HEK293 (cell line): Measurements from ENCODE around the gene POLR1H.

Source experiments
- CTCF ChIA-PET: fragments of 350-600 bp; formaldehyde crosslinking; extraction: SDS; loops from one replicate; lab custom pipeline; 2021; ENCODE audit warnings: antibody characterized with exemption; lab: Yijun Ruan, JAX
- POLR2A ChIA-PET: fragments of 300-600 bp; formaldehyde crosslinking; extraction: SDS; loops from one replicate; lab custom pipeline; 2020; ENCODE audit warnings: antibody characterized with exemption, inconsistent platforms; lab: Yijun Ruan, JAX
- H3K27ac ChIP-seq: fragments of 200-500 bp; sonication (Bioruptor generic); 2 replicates; pipeline ENCODE4 v1.5.1; 2014; ENCODE audit warnings: low read depth, low read length, control low read depth, inconsistent platforms; ENCODE audit errors: extremely low read depth
- H3K36me3 ChIP-seq, 2 experiments: fragments of 200-500 bp in 1 of 2; sonication (Bioruptor generic) in 1 of 2; 1 replicate in 1 of 2; 2 replicates in 1 of 2; pipeline ENCODE4 v1.5.1; 2014 to 2017; ENCODE audit warnings: inconsistent platforms in 2 of 2, low read length in 2 of 2; ENCODE audit not compliant: control insufficient read depth in 2 of 2, insufficient read depth in 1 of 2
- H3K4me1 ChIP-seq: fragments of 200-500 bp; sonication (Bioruptor generic); 2 replicates; pipeline ENCODE4 v1.5.1; 2014; ENCODE audit warnings: mild to moderate bottlenecking, low read length, inconsistent platforms; ENCODE audit not compliant: control insufficient read depth, insufficient read depth
- H3K4me3 ChIP-seq: 2 replicates; pipeline ENCODE4 v1.5.1; 2011; ENCODE audit warnings: low read depth, mild to moderate bottlenecking, control low read depth, low read length, moderate library complexity
- H3K9me3 ChIP-seq: fragments of 200-500 bp; sonication (Bioruptor generic); 2 replicates; pipeline ENCODE4 v1.5.1; 2014; ENCODE audit warnings: low read depth, low read length, inconsistent platforms; ENCODE audit not compliant: control insufficient read depth, insufficient read depth
- YY2 ChIP-seq: fragments of 450-650 bp; formaldehyde crosslinking; IDR thresholded peaks from 2 replicates; pipeline ENCODE4 v1.5.1; 2016; ENCODE audit warnings: missing biosample characterization, missing genetic modification characterization
- ZBTB17 ChIP-seq: fragments of 450-650 bp; formaldehyde crosslinking; IDR thresholded peaks from 2 replicates; pipeline ENCODE4 v1.5.1; 2016; ENCODE audit warnings: missing biosample characterization, missing genetic modification characterization
- ZBTB20 ChIP-seq: fragments of 450-650 bp; formaldehyde crosslinking; IDR thresholded peaks from 2 replicates; pipeline ENCODE4 v1.5.1; 2016; ENCODE audit warnings: missing biosample characterization, missing genetic modification characterization
- ZBTB48 ChIP-seq: fragments of 450-650 bp; formaldehyde crosslinking; IDR thresholded peaks from 2 replicates; pipeline ENCODE4 v1.5.1; 2016; ENCODE audit warnings: missing biosample characterization, missing genetic modification characterization
- ZFHX2 ChIP-seq: fragments of 450-650 bp; formaldehyde crosslinking; conservative IDR thresholded peaks from 2 replicates; pipeline ENCODE4 v1.5.1; 2016; ENCODE audit warnings: missing biosample characterization, missing genetic modification characterization
- ZNF10 ChIP-seq: fragments of 450-650 bp; formaldehyde crosslinking; IDR thresholded peaks from 2 replicates; pipeline ENCODE4 v1.5.1; 2017; ENCODE audit warnings: missing biosample characterization, missing genetic modification characterization
- ZNF623 ChIP-seq: fragments of 450-650 bp; formaldehyde crosslinking; IDR thresholded peaks from 2 replicates; pipeline ENCODE4 v1.5.1; 2016; ENCODE audit warnings: missing biosample characterization, missing genetic modification characterization
- ZNF747 ChIP-seq: fragments of 450-650 bp; formaldehyde crosslinking; IDR thresholded peaks from 2 replicates; pipeline ENCODE4 v1.5.1; 2016; ENCODE audit warnings: missing biosample characterization, missing genetic modification characterization
- ZNF843 ChIP-seq: fragments of 450-650 bp; formaldehyde crosslinking; IDR thresholded peaks from 2 replicates; pipeline ENCODE4 v1.5.1; 2016; ENCODE audit warnings: missing biosample characterization, missing genetic modification characterization
- TF ChIP-seq, protein P1 (sequence below): fragments of 450-650 bp; formaldehyde crosslinking; IDR thresholded peaks from 2 replicates; pipeline ENCODE4 v1.5.1; 2016; ENCODE audit warnings: missing biosample characterization, missing genetic modification characterization
- TF ChIP-seq, protein P2 (sequence below): fragments of 450-650 bp; formaldehyde crosslinking; optimal IDR thresholded peaks from 2 replicates; pipeline ENCODE3; 2016; ENCODE audit warnings: missing biosample characterization, mild to moderate bottlenecking, missing genetic modification characterization
- TF ChIP-seq, protein P3 (sequence below): fragments of 450-650 bp; formaldehyde crosslinking; IDR thresholded peaks from 2 replicates; pipeline ENCODE4 v1.5.1; 2017; ENCODE audit warnings: missing biosample characterization, missing genetic modification characterization
- TF ChIP-seq, protein P4 (sequence below): fragments of 450-650 bp; formaldehyde crosslinking; IDR thresholded peaks from 2 replicates; pipeline ENCODE4 v1.5.1; 2016; ENCODE audit warnings: missing biosample characterization, missing genetic modification characterization
- TF ChIP-seq, protein P5 (sequence below): fragments of 450-650 bp; formaldehyde crosslinking; conservative IDR thresholded peaks from 2 replicates; pipeline ENCODE4 v1.5.1; 2016; ENCODE audit warnings: low read depth, missing biosample characterization, missing genetic modification characterization

The POLR1H gene

DNA sequence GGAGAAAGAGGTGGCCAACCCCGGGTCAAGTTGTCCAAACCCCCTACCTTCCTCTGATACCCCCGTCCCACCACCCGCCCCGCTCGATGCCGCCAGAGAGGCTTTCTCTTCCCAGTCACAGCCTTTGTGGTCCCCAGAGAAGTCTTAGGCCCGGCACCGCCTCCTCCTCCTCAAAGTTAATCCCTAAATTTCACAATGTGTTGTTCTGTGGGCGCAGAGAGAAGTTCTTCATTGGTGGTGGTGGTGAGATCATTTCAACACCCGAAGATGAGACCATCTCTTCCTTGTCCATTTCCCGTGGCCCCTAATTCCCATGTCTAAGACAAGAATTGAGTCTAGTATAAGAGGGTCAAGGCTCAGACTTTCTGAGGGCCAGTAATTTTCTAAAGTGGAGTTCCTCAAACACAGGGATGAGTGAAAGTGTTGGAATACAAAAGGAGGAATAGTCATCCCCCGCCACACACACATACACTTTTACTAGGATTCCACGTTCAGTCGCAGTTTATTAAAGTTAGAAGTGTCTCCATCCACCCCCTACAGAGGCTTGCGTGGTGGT, 41.4 kb downstream of the POLR1H start:
- TF ChIP-seq ZNF623 (tag by site-specific recombination) (0 out of 2 replicates have a peak, but pooled peaks have one; percentile 3), ZFHX2 (tag by site-specific recombination) (0 out of 2 replicates have a peak, but pooled peaks have one; percentile 20), ZNF843 (tag by site-specific recombination) (no peak), ZBTB48 (0 out of 2 replicates have a peak, but pooled peaks have one; percentile 41), ZBTB20 (tag by site-specific recombination) (peak; percentile 11; the same call in 1 of the 2 replicates), ZNF10 (tag by site-specific recombination) (0 out of 2 replicates have a peak, but pooled peaks have one; percentile 29)
- TF ChIP-seq, protein P1, sequence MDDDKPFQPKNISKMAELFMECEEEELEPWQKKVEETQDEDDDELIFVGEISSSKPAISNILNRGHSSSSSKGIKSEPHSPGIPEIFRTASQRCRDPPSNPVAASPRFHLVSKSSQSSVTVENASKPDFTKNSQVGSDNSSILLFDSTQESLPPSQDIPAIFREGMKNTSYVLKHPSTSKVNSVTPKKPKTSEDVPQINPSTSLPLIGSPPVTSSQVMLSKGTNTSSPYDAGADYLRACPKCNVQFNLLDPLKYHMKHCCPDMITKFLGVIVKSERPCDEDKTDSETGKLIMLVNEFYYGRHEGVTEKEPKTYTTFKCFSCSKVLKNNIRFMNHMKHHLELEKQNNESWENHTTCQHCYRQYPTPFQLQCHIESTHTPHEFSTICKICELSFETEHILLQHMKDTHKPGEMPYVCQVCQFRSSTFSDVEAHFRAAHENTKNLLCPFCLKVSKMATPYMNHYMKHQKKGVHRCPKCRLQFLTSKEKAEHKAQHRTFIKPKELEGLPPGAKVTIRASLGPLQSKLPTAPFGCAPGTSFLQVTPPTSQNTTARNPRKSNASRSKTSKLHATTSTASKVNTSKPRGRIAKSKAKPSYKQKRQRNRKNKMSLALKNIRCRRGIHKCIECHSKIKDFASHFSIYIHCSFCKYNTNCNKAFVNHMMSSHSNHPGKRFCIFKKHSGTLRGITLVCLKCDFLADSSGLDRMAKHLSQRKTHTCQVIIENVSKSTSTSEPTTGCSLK (tag by site-specific recombination), result no peak
- TF ChIP-seq, protein P2, sequence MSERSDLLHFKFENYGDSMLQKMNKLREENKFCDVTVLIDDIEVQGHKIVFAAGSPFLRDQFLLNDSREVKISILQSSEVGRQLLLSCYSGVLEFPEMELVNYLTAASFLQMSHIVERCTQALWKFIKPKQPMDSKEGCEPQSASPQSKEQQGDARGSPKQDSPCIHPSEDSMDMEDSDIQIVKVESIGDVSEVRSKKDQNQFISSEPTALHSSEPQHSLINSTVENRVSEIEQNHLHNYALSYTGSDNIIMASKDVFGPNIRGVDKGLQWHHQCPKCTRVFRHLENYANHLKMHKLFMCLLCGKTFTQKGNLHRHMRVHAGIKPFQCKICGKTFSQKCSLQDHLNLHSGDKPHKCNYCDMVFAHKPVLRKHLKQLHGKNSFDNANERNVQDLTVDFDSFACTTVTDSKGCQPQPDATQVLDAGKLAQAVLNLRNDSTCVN (tag by site-specific recombination), result peak; percentile 15
- TF ChIP-seq, protein P3, sequence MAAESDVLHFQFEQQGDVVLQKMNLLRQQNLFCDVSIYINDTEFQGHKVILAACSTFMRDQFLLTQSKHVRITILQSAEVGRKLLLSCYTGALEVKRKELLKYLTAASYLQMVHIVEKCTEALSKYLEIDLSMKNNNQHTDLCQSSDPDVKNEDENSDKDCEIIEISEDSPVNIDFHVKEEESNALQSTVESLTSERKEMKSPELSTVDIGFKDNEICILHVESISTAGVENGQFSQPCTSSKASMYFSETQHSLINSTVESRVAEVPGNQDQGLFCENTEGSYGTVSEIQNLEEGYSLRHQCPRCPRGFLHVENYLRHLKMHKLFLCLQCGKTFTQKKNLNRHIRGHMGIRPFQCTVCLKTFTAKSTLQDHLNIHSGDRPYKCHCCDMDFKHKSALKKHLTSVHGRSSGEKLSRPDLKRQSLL (tag by site-specific recombination), result no peak
- TF ChIP-seq, protein P4, sequence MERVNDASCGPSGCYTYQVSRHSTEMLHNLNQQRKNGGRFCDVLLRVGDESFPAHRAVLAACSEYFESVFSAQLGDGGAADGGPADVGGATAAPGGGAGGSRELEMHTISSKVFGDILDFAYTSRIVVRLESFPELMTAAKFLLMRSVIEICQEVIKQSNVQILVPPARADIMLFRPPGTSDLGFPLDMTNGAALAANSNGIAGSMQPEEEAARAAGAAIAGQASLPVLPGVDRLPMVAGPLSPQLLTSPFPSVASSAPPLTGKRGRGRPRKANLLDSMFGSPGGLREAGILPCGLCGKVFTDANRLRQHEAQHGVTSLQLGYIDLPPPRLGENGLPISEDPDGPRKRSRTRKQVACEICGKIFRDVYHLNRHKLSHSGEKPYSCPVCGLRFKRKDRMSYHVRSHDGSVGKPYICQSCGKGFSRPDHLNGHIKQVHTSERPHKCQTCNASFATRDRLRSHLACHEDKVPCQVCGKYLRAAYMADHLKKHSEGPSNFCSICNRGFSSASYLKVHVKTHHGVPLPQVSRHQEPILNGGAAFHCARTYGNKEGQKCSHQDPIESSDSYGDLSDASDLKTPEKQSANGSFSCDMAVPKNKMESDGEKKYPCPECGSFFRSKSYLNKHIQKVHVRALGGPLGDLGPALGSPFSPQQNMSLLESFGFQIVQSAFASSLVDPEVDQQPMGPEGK (tag by site-specific recombination), result peak; percentile 33; the same call in 1 of the 2 replicates
- TF ChIP-seq, all 188 proteins: peak for 7
- no peak overlapping the region; the same call in 1 of the 2 replicates for H3K27ac ChIP-seq
- H3K4me1 ChIP-seq, result peaks cover 15% of the 10 kb centered on the region
- no peaks in the 10 kb centered on the region for H3K36me3 ChIP-seq
- ChIA-PET CTCF (interaction anchor here (0.5 to 5.7 kb wide), 47 partner anchors 8 to 448 kb away, joined by 3 to 200 read pairs (median 5); partner anchors contain the start of genes POLR1H, PPP1R11, TRIM26 and TRIM31), POLR2A (interaction anchor here (0.7 to 2.7 kb wide), 22 partner anchors 9 to 224 kb away, joined by 3 to 36 read pairs (median 5); partner anchors contain the start of genes POLR1H, PPP1R11, TRIM26 and TRIM39)
- peak overlapping the region; percentile 33 for H3K4me3 ChIP-seq
- no peaks in the 10 kb centered on the region for H3K9me3 ChIP-seq

DNA sequence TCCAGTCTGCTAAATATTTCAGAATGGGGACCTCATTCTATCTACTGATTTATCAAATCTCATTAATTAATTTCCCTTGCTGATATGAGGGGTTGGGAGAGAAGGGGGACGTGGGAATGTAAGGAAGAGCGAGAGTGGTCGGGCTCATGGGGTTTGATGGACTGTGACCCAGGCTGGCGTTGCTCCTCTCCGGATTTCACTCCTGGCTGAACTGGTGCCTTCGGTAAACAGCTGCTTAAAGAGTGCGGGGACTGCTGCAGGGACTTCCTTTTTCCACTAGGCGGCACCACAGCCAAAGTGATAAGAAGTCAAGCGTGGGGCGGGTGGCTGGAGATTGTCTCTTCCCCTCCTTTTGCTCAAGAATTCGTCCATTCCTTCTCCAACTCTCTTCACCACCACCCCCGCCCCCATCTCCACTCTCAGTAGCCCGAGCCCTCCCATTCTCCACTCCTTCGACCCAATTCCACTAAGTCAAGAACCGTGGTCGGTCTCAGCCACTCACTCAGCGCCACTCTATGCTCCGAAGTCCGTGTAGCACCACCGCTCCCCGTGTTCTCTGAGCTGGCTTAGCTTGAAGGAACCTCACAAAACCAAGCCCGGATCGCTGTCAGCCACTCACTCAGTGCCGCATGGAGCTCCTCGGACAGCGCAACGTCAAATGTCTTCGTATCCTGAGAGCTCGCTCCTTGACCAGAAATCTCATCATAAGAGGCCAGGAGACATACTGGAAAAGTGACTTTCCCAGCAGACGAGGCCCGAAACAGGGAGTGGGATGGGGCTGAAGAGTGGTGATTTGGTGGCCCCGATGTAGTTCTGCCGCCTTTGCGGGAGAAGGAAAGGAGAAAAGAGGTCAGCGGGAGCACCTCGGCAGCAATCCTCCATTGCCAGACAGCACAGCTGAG, 42.2 kb downstream of the POLR1H start:
- H3K27ac ChIP-seq, result no peak overlapping the region
- POLR2A ChIA-PET, result interaction anchor here (0.7 to 2.7 kb wide), 7 partner anchors 20 to 110 kb away, joined by 3 to 20 read pairs (median 4); partner anchors contain the start of genes POLR1H, PPP1R11 and TRIM26
- TF ChIP-seq YY2 (tag by site-specific recombination) (0 out of 2 replicates have a peak, but pooled peaks have one; percentile 16), ZBTB17 (peak; percentile 56; the same call in 1 of the 2 replicates), ZNF747 (no peak)
- TF ChIP-seq, protein P5, sequence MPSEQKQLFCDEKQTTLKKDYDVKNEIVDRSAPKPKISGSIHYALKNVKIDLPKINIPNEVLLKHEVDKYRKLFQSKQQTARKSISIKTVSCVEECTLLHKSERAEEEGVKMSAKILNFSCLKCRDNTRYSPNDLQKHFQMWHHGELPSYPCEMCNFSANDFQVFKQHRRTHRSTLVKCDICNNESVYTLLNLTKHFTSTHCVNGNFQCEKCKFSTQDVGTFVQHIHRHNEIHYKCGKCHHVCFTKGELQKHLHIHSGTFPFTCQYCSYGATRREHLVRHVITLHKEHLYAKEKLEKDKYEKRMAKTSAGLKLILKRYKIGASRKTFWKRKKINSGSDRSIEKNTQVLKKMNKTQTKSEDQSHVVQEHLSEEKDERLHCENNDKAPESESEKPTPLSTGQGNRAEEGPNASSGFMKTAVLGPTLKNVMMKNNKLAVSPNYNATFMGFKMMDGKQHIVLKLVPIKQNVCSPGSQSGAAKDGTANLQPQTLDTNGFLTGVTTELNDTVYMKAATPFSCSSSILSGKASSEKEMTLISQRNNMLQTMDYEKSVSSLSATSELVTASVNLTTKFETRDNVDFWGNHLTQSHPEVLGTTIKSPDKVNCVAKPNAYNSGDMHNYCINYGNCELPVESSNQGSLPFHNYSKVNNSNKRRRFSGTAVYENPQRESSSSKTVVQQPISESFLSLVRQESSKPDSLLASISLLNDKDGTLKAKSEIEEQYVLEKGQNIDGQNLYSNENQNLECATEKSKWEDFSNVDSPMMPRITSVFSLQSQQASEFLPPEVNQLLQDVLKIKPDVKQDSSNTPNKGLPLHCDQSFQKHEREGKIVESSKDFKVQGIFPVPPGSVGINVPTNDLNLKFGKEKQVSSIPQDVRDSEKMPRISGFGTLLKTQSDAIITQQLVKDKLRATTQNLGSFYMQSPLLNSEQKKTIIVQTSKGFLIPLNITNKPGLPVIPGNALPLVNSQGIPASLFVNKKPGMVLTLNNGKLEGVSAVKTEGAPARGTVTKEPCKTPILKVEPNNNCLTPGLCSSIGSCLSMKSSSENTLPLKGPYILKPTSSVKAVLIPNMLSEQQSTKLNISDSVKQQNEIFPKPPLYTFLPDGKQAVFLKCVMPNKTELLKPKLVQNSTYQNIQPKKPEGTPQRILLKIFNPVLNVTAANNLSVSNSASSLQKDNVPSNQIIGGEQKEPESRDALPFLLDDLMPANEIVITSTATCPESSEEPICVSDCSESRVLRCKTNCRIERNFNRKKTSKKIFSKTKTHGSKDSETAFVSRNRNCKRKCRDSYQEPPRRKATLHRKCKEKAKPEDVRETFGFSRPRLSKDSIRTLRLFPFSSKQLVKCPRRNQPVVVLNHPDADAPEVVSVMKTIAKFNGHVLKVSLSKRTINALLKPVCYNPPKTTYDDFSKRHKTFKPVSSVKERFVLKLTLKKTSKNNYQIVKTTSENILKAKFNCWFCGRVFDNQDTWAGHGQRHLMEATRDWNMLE (tag by site-specific recombination), result 0 out of 2 replicates have a peak, but pooled peaks have one; percentile 15

More for the DNA sequence above, 42.2 kb downstream of the POLR1H start:
- CTCF ChIA-PET, result interaction anchor here (0.6 to 5.7 kb wide), 48 partner anchors 8 to 1966 kb away, joined by 3 to 200 read pairs (median 4); partner anchors contain the start of genes POLR1H, PPP1R11, TRIM31 and TRIM40
- H3K4me1 ChIP-seq, result peaks cover 12% of the 10 kb centered on the region
- H3K9me3 ChIP-seq, result no peaks in the 10 kb centered on the region
- peak overlapping the region; percentile 32 for H3K4me3 ChIP-seq
- H3K36me3 ChIP-seq, result no peaks in the 10 kb centered on the region
